HPDE6-E6E7 (cell line): Measurements from ENCODE around the gene ITSN1.
A peak's percentile ranks its signal among the peaks of the same experiment; 100 is the strongest.

Experiments used
- DNase-seq: peaks from one replicate; pipeline ENCODE4 v3.0.0; 2011; ENCODE audit warnings: missing footprints; ENCODE audit errors: extremely low spot score

ITSN1 gene

GRCh38 chr21:33680870-33681269 lies 38.6 kb downstream of the ITSN1 start:
- no peak for DNase-seq

- DNase-seq = peak; percentile 67
Observed at GRCh38 chr21:33682992-33683627, 40.8 kb downstream of the ITSN1 start.

DNA sequence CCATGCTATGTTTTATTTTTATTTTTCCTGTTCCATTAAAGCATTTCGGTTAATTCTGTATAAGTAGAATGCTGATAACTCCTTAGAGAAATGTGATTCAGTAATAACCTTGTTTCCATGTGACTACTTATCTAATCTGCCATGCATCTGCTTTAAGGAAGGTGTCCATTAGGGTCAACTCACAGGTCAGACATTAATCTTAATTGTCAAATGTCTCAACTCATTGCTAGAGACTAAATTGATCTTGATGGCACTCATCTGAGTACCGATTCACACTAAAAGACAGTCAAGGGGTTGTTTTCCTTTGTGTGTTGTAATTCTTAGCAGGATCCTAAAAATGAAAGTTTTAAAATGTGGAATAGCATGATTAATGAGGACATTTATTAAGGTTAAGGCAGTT lies 41.8 kb downstream of the ITSN1 start:
- DNase-seq = no peak

DNA sequence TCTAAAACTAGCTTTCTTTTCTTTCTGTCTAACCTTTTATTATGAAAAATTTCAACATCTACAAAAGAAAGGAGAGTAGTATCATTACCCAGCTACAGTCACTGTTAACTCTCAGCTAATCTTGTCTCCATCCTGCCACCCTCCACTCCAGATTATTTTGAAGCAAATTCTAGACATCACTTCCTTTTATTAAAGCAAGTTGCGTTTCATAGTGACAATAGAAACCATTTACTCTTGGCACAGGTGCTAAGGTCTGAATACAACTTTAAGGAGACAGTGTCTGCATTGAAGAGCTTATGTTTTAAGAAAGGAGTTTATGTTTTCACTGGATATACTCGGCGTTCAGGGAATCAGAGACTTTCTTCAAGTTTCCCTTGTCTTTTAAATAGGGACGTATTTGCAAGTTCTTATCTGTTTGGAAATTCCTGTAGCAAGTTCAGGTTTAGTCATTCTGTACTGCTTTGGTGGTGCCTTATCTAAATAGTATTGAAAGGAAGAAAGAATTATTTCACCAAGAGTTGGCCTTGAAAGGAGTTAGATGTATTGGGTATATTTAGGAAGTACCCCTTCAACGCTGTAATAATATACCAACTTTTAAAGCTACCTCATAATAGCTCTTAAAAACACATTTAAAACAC lies 42.7 kb downstream of the ITSN1 start:
- no peak for DNase-seq

GRCh38 chr21:33685613-33686197 lies 43.4 kb downstream of the ITSN1 start:
- no peak for DNase-seq

DNA sequence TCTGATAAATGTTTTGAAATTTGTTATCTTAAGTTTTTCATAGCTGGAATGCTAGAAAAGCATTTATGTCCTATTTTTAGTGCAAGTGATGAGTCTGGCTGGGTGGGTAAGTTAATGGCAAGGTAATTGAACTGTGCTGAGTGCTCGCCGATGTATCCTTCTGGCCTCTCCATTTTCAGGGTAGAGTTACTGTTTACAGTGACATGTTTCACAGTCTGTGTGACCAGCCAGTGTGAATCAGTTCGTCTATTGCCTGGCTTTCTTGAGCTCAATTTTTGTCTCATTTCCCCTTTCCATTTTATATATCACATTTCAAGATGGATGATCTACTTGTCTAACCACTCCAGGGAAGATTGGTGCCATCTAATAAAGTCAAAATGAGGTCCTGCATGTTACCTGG lies 44.1 kb downstream of the ITSN1 start:
- DNase-seq = no peak

DNA sequence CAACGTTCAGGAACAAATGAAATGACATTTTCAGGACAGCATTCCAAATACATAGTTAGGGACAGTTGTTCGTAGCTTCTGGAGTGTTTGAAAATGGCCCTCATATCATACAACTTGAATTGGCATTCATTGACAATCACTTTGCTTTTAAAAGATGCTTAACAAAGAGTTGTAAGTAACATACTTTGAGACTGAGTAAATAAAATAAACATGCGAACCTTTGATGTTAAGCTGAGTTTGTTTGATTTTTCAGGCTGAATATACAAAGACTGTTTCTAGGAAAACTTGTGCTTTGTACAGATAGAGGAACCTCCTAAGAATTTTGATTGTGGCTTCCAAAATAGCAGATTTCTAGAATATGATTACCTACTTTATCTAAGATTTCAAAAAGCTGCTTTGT lies 45.3 kb downstream of the ITSN1 start:
- DNase-seq = no peak

- DNase-seq = no peak
Observed at GRCh38 chr21:33688353-33688752, 46.1 kb downstream of the ITSN1 start.

DNA sequence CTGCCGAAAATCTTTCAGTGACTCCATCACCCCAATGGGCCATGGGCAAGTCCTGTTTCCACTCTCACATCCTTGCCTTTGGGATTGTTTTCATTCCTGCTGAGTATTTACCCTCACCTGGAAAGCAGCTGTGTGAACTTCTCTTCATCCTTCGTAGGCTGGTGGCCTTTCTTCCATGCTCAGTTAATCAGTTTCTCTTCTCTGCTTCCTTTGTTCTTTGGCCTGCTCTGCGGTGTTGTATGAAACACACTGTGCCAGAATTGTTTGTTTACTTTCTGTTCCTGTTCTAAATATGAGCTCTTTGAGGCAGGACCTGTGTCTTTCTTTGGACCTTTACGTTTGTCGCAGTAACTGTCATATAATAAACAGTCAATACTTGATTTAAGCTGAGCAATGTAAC lies 48.6 kb downstream of the ITSN1 start:
- no peak for DNase-seq

- no peak for DNase-seq
Observed at GRCh38 chr21:33691945-33692603, 49.8 kb downstream of the ITSN1 start.

DNA sequence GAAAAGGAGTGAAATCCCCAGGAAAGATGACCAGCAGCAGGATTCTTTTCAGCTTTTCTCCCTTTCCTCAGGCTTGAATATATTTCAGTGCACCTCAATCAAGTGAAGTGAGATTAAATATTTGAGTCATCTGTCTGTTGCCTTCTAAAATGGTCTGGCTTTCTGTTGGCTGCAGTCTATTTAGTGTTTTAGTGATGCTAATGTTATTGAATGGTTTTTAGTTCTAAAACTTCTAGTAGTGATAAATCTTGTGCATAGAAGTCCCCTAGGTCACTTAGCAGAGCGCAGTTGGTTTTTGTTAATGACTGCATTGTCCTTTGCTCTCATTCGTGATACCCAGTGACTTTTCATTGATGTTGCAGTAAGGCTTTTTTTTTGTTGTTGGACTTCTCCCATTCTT lies 53.5 kb downstream of the ITSN1 start:
- DNase-seq = no peak

- no peak for DNase-seq
Observed at GRCh38 chr21:33696465-33696864, 54.2 kb downstream of the ITSN1 start.

DNA sequence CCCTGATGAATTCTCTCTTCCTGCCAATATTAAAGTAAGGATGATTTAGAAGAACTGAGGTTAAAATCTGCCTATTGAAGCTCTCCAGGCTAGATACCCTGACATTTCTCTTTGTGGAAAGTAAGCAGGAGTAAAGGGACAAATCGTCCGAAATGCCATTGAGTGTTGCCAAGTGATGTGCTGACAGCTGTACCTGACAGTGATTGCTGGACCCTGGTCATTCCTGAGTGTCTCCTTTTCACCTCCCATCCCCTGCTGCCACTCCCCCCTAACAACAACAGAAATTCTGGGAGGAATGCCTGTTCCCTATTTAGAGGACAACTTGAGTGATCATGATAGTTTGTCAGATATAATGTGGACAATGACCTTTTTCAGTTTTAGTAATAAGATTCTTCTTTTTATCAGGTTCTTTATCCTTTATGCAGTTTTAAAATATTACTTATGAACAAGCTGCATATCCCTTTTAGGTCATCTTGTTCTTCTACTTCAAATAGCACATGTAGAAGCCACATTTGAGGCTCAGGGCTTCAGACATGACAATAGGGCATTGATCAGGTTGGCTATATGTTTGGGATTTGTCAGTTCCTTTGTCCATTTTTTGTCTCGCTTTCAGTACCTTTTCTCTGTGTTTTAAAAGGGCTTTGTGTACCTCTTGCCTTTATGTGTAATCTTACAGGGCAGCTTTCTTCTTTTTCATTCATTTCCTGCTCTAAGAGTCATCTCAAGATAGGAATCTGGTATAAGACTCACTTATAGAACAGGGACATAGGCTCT lies 56.0 kb downstream of the ITSN1 start:
- no peak for DNase-seq

DNA sequence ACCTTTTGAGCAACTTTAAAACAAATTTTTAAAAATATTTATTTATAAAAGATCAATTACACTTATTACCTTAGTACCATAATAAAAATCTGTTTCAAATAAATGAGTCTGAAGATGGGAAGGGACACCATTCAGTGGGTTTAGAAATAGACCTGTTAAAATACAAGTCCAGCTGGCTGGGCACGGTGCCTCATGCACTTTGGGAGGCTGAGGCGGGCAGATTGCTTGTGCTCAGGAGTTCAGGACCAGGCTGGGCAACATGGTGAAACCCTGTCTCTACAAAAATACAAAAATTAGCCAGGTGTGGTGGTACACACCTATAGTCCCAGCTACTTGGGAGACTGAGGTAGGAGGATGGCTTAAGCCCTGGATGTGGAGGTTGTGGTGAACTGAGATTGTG lies 57.0 kb downstream of the ITSN1 start:
- no peak for DNase-seq

DNA sequence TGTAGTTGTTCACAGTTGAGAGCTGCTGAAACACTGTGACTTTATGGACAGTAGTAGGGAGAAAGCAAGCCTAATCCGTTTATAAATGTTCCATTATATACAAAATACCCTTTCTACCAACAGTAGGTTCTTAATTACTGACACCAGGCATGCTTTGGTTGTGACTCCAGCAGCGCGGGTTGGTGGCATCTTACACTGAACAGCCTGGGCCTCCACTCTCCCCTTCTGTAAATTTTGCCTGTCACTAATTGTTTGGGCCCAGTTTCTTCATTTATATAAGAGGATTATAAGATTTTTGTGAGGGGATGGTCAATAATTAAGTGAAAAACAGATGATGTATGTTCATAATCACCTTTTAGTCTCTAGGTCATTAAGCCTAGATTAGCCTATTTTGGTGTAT lies 58.2 kb downstream of the ITSN1 start:
- DNase-seq = no peak

GRCh38 chr21:33703750-33704606 lies 61.7 kb downstream of the ITSN1 start:
- DNase-seq = no peak

- no peak for DNase-seq
Observed at GRCh38 chr21:33707846-33708245, 65.5 kb downstream of the ITSN1 start.

GRCh38 chr21:33708874-33709273 lies 66.6 kb downstream of the ITSN1 start:
- no peak for DNase-seq

GRCh38 chr21:33712022-33712803 lies 69.9 kb downstream of the ITSN1 start:
- DNase-seq = no peak

DNA sequence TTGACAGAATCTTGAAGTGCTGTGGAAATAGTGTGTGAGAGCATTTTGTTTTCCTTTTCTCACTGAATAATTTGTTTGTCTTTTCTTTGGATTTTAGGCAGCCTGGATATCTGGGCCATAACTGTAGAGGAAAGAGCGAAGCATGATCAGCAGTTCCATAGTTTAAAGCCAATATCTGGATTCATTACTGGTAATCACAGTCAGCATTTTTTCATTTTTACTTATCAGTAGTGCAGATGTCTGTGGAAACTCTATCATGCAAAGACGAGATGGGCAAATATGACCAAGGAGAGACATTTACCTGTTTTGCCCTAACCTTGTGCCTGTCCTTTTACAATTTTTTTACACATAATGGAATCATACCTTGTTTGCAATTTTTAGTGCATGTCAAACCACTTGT lies 78.8 kb downstream of the ITSN1 start:
- DNase-seq = no peak
